Transverse colon (tissue), 4 donors: Measurements from ENCODE around the gene RIMOC1.

Experiments
- CTCF ChIP-seq, 5 experiments: fragments of 200-600 bp in 3 of 5; fragments of 450-650 bp in 2 of 5; sonication (generic) in 3 of 5; IDR thresholded peaks; 1 replicate in 2 of 5; 2 replicates in 3 of 5; pipeline ENCODE4 v1.5.1; 2016 to 2017; ENCODE audit warnings: antibody characterized with exemption in 5 of 5, inconsistent platforms in 3 of 5, mild to moderate bottlenecking in 2 of 5, moderate library complexity in 1 of 5
- EP300 ChIP-seq: sonication (generic); formaldehyde crosslinking; IDR thresholded peaks from one replicate; pipeline ENCODE4 v1.6.1; 2017; ENCODE audit warnings: antibody characterized with exemption, low read depth
- POLR2A ChIP-seq: fragments of 450-650 bp; IDR thresholded peaks from one replicate; pipeline ENCODE4 v1.6.1; 2016; ENCODE audit warnings: antibody characterized with exemption, mild to moderate bottlenecking, moderate library complexity
- POLR2AphosphoS5 ChIP-seq, 3 donors: sonication (generic); formaldehyde crosslinking; IDR thresholded peaks; one replicate each; pipeline ENCODE4 v1.6.1; 2016; ENCODE audit warnings: antibody characterized with exemption in 3 of 3

- TF ChIP-seq POLR2A (no peak), CTCF (IDR thresholded peaks at IDR 0.05) (no peak), EP300 (no peak), POLR2AphosphoS5 (IDR thresholded peaks at IDR 0.05) (no peak)
Observed at GRCh38 chr5:41869151-41869723, 34.9 kb upstream of the RIMOC1 start.
